Middle frontal gyrus (tissue), 1 donor: ENCODE measurements around the gene MTMR10.

Experiments
- DNase-seq: peaks from one replicate; pipeline ENCODE4 v3.0.0-alpha.2; 2015; ENCODE audit warnings: low spot score; ENCODE audit errors: extremely low spot score

The MTMR10 gene

DNA sequence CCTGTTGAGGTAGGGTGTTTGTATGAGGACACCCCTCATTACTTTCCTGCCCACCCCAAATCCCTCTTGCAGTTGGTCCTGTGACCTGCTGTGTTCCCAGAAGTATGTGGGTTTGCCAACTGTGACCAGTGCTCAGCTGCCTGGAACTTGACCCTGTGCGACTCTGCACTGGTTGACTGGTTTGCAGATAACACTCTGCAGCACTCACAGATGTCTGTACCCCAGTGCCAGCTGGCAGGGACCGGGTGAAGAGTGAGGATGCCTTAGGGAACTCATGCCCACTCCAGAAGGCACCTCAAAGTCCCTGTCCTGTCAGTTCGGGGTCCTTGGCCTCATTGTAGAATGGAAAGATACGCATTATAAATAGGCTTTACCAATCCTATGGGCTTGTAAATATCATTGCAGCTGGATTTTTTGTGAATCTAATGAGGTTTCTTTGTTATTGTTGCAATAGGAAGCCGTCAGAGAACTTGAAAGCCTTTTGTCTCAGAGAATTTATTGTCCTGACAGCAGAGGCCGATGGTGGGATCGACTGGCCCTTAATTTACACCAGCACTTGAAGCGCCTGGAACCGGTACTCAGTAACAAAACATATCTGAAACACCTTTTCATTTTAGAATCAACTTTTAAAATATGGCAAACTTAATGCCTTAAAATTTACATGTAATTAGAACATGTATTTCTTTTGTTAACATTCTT lies 69.5 kb downstream of the MTMR10 start:
- DNase-seq: peak; percentile 50

DNA sequence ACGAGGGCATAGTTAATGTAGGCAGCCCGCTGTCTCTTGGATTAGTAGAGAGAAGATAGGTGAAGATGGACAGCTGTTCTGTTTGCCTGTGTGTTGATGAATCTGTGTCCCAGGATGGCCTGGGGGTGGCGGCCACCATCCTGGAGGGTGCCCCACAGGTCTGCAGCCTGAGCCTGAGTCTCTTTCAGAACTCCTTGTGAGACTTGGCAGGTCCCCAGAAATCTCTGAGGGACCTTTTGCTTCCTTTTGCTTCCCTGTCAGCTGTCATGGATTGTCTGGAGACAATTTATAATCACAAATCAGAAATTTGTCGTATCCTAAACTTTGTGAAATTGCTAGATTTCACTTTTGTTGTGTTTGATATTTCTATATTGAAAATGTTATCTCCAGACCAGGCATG lies 70.3 kb downstream of the MTMR10 start:
- DNase-seq: no peak

DNA sequence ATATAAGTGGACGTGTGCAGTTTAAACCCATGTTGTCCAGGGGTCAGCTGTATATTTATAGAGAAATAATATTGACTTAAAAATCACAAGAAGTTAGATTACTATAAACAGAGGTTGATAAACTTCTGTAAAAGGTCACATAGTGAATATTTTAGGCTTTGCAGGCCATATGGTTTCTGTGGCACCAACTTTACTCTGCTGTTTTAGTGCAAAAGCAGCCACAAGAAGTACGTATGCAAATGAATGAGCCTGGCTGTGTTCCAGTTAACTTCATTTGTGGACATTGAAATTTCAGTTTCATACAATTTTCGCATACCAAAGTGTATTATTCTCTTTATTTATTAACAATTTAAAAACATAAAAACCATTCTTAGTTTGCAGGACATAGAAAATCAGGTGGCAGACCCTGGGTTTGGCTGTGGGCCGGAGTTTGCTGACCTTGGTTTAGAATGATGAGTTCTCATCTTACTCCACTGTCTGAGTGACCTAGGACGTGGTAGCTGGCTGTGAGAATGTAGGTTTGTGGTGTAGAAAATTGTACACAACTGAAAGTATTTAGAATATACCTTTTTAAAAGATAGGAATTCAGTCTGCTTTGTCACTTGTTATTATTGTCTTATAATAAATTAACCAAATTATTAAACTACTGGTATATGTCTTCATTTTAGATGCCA lies 71.4 kb downstream of the MTMR10 start:
- no peak for DNase-seq

DNA sequence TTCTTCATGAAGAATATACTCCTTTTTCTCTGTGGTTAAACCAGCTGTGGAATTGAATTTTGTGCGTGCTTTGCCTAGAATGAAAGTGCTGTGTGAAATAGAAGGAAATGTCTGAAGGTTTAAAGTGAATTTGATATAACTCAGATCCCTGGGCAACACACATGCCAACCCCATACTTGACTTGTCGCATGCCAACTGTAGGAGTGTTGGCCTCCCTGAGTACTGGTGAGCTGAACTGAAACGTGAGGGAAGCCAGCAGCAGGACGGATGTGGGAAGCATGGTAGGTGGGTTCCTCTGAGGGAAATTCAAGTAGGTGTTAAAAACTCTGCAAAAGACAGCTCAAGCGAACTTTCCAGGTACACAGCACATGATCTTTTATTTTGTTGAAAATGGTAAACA lies 73.1 kb downstream of the MTMR10 start:
- DNase-seq: no peak

DNA sequence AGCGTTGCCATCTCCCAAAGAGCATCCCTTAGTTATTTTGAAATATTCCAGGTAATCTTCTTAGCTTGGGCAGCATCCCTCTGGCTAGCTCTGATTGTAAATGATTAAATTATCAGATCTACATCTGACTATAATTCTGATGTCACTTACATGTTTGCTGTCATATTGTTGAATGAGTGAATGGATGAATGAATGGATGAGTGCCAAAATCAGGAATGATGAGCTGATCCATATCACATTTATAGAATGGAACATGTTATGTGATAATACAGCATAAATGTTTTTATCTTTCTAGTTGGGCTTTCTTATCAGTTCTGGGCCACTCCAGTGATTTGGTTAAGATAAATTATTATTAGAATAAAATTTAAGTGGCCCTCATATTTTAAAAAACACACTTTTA lies 73.8 kb downstream of the MTMR10 start:
- DNase-seq: no peak

DNA sequence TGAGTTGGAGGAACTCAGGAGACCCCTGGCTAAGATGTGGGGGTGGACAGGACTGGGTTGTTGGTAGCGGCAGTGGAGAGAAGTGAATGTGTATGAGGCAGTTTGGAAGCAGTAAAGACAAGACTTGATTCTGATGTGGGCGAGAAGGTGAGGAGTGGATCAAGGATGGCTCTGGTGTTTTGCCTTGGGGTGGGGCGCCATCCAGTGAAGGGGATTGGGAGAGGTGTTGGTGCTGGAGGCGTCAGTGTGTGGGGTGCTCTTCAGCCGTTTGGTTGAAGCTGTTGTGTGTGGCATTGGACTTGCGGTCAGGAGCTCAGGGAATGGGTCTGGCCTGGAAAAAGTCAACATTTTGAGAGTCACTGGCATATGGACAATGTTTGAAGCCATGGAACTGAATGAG lies 74.4 kb downstream of the MTMR10 start:
- DNase-seq: no peak

DNA sequence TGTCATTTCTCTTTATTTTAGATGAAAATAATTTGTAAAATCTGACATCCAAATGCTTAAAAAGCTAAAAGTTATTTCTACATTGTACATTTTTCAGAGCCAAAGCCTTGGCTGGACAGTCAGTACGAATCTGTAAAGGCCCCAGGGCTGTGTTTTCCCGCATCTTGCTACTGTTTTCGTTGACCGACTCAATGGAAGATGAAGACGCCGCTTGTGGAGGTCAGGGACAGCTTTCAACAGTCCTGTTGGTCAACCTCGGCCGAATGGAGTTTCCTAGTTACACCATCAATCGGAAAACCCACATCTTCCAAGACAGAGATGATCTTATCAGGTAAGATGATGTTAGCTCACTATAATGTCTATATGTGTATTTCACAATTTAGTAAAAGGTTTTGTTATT lies 77.7 kb downstream of the MTMR10 start:
- DNase-seq: no peak

DNA sequence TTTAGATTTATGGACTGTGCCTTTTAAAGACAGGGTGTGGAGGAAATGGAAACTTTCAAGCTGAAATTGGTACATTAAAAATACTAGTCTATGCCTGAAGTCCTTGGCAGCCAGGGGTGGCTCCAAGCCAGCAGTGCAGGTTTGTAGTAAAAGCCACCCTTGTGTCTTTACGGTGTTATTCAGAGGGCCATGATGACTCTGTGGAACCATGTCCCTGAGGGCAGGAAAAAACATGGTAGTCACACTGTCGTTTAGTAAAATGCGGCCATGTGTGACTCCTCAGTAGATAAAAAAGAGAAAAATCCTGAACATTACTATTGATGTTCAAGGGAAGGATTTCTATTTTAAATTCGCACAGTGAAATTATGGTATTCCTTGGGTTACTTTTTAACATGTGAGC lies 85.1 kb downstream of the MTMR10 start:
- no peak for DNase-seq

DNA sequence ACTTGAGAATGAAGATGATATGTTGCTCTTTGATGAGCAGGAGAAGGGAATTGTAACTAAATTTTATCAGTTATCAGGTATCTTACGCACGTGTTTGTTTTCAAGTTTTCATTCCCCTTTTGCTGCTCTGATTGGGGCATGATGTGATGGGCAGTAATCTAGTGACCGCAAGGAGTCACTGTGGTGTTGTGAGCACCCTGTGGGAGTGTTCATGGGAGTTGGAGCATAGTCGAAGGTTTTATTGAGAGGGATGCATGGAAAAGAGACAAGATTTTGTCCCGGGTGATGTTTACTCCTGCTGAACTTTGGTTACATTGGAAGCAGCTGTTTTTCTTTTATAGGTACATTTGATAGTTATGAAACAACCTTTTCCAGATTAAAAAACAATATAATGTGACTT lies 85.6 kb downstream of the MTMR10 start:
- DNase-seq: no peak

DNA sequence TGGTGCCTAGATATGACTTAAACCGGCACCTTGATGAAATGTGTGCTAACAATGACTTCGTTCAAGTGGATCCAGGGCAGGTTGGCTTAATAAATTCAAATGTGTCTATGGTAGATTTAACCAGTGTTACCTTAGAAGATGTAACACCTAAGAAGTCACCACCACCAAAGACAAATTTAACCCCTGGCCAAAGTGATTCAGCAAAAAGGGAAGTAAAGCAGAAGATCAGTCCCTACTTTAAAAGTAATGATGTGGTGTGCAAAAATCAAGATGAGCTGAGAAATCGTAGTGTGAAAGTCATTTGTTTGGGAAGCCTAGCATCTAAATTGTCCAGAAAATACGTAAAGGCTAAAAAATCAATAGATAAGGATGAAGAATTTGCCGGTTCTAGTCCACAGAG lies 86.6 kb downstream of the MTMR10 start:
- no peak for DNase-seq

DNA sequence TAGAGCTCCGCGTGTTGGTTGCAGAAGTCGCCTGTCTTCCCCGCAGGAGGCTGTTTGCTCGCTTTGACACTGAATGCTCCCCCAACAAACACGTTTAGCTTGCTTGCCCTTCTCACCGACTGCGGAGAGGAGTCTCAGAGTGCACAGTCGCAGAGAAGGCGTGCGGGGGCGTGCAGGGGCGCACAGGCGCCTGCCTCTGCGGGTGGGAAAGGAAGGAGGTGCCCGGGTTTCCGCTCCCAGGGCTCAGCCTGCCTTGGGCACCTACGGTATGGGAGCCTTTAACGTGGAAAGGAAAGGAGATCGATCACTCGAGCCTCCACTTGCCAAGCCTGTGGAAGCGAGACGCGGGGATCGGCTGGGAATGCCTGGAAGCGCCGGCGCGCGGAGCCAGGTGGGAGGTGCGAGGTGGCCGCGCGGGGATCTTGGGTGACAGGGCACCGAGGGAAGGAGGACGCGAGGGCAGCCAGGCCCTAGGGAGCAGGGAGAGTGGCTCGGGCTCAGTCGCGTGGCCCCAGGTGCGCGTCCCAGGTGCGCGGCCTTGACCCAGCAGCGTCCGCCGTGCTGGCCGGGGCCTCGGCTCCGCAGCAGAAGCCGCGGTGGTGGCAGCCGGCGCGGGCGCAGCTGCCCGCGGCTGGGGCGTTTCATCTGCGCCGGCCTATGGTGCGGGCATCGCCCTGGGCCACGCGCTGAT lies 87.8 kb downstream of the MTMR10 start, which contains the start of gene FAN1:
Gene FAN1 (plus strand): TSS at position 419 of the 691 bp plus-strand sequence. CDS start 749 bp downstream, outside the sequence.
- peak; percentile 82 for DNase-seq

DNA sequence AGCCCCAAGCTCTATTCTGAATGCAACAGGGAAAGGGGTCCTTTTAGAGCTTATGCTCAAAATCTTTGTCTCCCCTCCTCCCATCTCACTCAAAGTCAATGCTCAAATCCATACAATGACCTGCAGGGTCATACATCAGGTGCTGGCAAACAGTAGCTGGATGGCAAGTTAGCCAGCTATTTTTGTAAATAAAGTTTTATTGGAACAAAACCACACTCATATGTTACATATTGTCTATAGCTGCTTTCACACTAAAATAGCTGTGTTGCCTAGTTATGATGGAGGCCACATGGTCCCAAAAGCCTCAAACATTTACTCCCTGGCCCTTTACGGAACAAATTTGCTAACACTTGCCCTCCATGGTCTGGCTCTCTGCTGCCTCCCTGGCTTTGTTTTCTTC lies 89.5 kb downstream of the MTMR10 start:
- DNase-seq: no peak

DNA sequence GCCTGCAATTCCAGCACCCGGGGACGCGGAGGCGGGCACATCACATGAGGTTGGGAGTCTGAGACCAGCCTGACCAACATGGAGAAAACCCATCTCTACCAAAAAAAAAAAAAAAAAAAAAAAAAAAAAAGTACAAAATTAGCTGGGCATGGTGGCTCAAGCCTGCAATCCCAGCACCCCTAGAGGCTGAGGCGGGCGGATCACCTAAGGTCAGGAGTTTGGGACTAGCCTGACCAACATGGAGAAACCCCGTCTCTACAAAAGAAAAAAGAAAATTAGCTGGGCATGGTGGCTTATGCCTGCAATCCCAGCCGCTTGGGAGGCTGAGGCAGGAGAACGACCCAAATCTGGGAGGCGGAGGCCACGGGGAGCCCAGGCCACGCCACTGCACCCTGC lies 95.2 kb downstream of the MTMR10 start:
- DNase-seq: no peak

DNA sequence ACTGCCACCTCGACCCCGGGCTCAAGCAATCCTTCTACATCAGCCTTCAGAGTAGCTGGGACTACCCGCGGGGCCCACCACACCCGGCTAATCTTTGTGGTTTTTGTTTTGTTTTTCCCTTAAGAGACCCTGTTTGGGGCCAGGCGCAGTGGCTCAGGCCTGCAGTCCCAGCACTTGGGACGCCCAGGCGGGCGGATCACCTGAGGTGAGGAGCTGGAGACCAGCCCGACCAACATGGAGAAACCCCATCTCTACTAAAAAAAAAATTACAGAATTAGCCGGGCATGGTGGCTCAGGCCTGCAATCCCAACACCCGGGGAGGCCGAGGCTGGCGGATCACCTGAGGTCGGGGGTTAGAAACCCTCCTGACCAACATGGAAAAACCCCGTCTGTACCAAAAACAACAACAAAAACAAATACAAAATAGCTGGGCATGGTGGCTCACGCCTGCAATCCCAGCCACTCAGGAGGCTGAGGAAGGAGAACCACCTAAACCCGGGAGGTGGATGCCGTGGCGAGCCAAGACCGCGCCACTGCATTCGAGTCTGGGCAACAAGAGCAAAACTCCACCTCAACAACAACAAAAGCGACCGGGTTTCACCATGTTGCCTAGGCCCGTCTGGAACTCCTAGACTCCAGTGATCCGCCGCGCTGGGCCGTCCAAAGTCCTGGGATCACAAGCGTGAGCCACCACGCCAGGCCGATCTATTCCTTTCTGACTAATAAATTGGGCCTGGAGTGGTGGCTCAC lies 95.8 kb downstream of the MTMR10 start:
- DNase-seq: no peak

DNA sequence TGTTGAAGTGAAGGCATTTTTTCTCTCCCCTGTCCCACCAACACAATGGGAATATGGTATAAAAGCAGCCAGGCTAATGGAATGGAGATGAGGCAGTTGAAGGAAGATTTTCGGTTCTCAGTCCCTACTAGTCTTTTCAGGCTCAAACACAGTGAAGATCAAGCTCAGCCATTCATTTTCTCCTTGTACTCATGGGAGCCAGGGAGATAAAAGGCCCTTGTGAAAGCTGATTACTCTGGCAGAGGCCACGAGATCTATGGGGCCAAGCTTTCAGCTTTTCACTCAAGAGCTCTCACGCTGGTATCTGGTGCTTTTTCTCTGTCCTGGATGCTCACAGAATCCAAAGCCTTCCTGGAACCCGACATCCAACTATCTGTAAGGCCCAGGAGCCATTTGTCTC lies 102.2 kb downstream of the MTMR10 start:
- DNase-seq: no peak
